Caco-2 (cell line): Measurements from ENCODE around the gene SLC9A7. TPM values are rescaled to one million over a fixed set of nuclear protein-coding genes. Genes with fewer than 3 reads are reported as not detected.

ENCODE experiments used
- BruUV-seq: library from RNA; stranded (reverse); fragments of 400-500 nt; replicated peaks from 2 replicates; lab custom pipeline; 2021; lab: Mats Ljungman, UMichigan
- CTCF ChIA-PET: fragments of 300-600 bp; sonication (Branson Sonifier 250); formaldehyde crosslinking; loops from one replicate; lab custom pipeline; 2022; ENCODE audit warnings: antibody characterized with exemption; lab: Charles Lee
- POLR2A ChIA-PET: fragments of 300-600 bp; sonication (Branson Sonifier 250); formaldehyde crosslinking; loops from one replicate; lab custom pipeline; 2022; ENCODE audit warnings: antibody characterized with exemption; lab: Charles Lee
- DNase-seq, 2 experiments: peaks; one replicate each; pipeline versions ENCODE4 v3.0.0 to v3.0.0-alpha.2; 2020 to 2022
- H3K27me3 ChIP-seq: replicated peaks from 2 replicates; pipeline ENCODE4 v1.6.0; 2011; ENCODE audit warnings: low read length; ENCODE audit not compliant: control insufficient read depth, insufficient read depth
- H3K36me3 ChIP-seq: 2 replicates; pipeline ENCODE4 v1.5.1; 2011; ENCODE audit warnings: low read length; ENCODE audit not compliant: control insufficient read depth, insufficient read depth
- H3K4me1 ChIP-seq: fragments of 250-450 bp; sonication (Bioruptor Pico); 2 replicates; pipeline ENCODE4 v1.5.1; 2020; ENCODE audit warnings: mild to moderate bottlenecking
- H3K4me3 ChIP-seq: 2 replicates; pipeline ENCODE4 v1.5.1; 2011; ENCODE audit warnings: low read depth, mild to moderate bottlenecking, control low read depth, low read length
- H3K9me3 ChIP-seq: fragments of 250-450 bp; sonication (Bioruptor Pico); 2 replicates; pipeline ENCODE4 v1.5.1; 2020; ENCODE audit warnings: mild to moderate bottlenecking, moderate library complexity
- H3K27ac Mint-ChIP-seq: one replicate; pipeline ENCODE4 v1.8.0; 2022; ENCODE audit warnings: mixed read lengths; ENCODE audit not compliant: unreplicated experiment
- H3K27me3 Mint-ChIP-seq: one replicate; pipeline ENCODE4 v1.8.0; 2022; ENCODE audit warnings: mixed read lengths; ENCODE audit not compliant: insufficient read depth, unreplicated experiment
- H3K36me3 Mint-ChIP-seq: one replicate; pipeline ENCODE4 v1.8.0; 2022; ENCODE audit warnings: mild to moderate bottlenecking, mixed read lengths; ENCODE audit not compliant: insufficient read depth, unreplicated experiment
- H3K4me1 Mint-ChIP-seq: one replicate; pipeline ENCODE4 v1.8.0; 2022; ENCODE audit warnings: low read depth, mixed read lengths; ENCODE audit not compliant: unreplicated experiment
- H3K4me3 Mint-ChIP-seq: one replicate; pipeline ENCODE4 v1.8.0; 2022; ENCODE audit warnings: mild to moderate bottlenecking, moderate library complexity, mixed read lengths; ENCODE audit not compliant: unreplicated experiment
- H3K9me3 Mint-ChIP-seq: one replicate; pipeline ENCODE4 v1.8.0; 2022; ENCODE audit warnings: mixed read lengths; ENCODE audit not compliant: unreplicated experiment
- intact Hi-C: fragments of 100-400 bp; cut with micrococcal nuclease; formaldehyde crosslinking; loops from one replicate; pipeline ENCODE4 v1.10.0; 2022; ENCODE audit not compliant: unreplicated experiment
- total RNA-seq: library from RNA; stranded (reverse); gene quantifications from 2 replicates; pipeline ENCODE4 v1.2.3, GENCODE V29; 2022
- TF ChIP-seq, protein P1 (sequence below), 2 experiments: fragments of 200-600 bp in 1 of 2; IDR thresholded peaks; 1 replicate in 1 of 2; 2 replicates in 1 of 2; pipeline versions ENCODE4 v1.5.1 to v1.8.0; 2011 to 2022; ENCODE audit warnings: antibody characterized with exemption in 1 of 2, control low read depth in 1 of 2, inconsistent platforms in 1 of 2, low read depth in 1 of 2, low read length in 1 of 2, mild to moderate bottlenecking in 1 of 2, moderate library complexity in 1 of 2; ENCODE audit not compliant: insufficient read depth in 1 of 2, severe bottlenecking in 1 of 2, unreplicated experiment in 1 of 2

Gene SLC9A7
- total RNA-seq, 1 experiment from 2014 or later: 20.1 TPM

- no peaks in the 10 kb centered on the region for H3K36me3 Mint-ChIP-seq
- DNase-seq: peak; percentile 74 to 80
- no peaks in the 10 kb centered on the region for H3K36me3 ChIP-seq
- POLR2A ChIA-PET: no interaction called here
- H3K27me3 ChIP-seq: no peaks in the 10 kb centered on the region
- no peak overlapping the region for H3K27ac Mint-ChIP-seq
- TF ChIP-seq, protein P1, sequence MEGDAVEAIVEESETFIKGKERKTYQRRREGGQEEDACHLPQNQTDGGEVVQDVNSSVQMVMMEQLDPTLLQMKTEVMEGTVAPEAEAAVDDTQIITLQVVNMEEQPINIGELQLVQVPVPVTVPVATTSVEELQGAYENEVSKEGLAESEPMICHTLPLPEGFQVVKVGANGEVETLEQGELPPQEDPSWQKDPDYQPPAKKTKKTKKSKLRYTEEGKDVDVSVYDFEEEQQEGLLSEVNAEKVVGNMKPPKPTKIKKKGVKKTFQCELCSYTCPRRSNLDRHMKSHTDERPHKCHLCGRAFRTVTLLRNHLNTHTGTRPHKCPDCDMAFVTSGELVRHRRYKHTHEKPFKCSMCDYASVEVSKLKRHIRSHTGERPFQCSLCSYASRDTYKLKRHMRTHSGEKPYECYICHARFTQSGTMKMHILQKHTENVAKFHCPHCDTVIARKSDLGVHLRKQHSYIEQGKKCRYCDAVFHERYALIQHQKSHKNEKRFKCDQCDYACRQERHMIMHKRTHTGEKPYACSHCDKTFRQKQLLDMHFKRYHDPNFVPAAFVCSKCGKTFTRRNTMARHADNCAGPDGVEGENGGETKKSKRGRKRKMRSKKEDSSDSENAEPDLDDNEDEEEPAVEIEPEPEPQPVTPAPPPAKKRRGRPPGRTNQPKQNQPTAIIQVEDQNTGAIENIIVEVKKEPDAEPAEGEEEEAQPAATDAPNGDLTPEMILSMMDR (IDR thresholded peaks at IDR 0.05; ENCODE audit: insufficient read depth in 1 of 2, low read depth in 1 of 2, low read length in 1 of 2, severe bottlenecking in 1 of 2, unreplicated experiment in 1 of 2): peak; percentile 49 to 69
- no peak overlapping the region for H3K4me3 ChIP-seq
- no peak overlapping the region for H3K4me3 Mint-ChIP-seq
- H3K4me1 Mint-ChIP-seq: peaks cover 21% of the 10 kb centered on the region
- H3K9me3 Mint-ChIP-seq: no peaks in the 10 kb centered on the region
- no peaks in the 10 kb centered on the region for H3K27me3 Mint-ChIP-seq
- H3K4me1 ChIP-seq: peaks cover 10% of the 10 kb centered on the region; the same call in 1 of the 2 replicates
- no TSS peak for BruUV-seq
- intact Hi-C loops: loop anchor here (1.0 to 2.0 kb wide), 3 partner anchors 18 to 143 kb away; partner anchors contain the start of gene SLC9A7
- CTCF ChIA-PET: interaction anchor here (0.6 to 1.8 kb wide), 4 partner anchors 14 to 38 kb away, joined by 3 to 15 read pairs (median 6); partner anchors contain the start of gene SLC9A7
- H3K9me3 ChIP-seq: no peaks in the 10 kb centered on the region
Observed at GRCh38 chrX:46796574-46797191, 37.8 kb upstream of the SLC9A7 start.

DNA sequence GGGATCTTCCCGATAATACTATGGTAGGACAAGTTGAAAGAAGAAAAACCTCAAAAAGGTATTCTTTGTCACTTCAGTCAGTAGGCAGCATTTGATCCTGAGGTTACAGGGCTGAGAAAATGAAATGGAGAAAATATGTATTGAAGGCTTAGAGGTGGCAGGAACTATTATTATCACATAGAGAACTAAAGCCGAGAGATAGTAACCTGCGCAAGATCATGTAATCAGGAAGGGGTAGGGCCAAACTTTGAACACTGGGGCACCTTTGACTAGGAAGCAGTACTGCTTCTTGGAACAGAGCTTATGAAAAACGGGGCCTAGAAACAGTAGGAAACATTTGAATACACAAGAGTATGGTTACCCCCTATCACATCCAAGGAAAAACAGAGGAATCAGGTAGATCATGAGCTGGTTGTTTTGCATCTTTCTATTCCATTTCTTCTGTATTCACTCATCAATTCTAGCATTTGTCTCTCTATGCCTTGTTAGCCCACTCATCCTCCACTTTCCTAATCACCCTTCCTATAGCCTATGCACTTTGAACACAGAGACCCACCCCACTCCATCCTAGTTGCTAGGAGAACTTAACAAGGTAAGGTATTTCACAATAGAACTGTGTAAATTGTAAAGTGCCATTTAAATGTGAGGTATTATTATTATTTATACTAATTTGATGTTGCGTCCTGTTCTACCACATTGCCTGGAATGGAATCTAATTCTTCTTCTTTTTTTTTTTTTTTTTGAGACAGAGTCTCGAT is 34.6 kb upstream of the SLC9A7 start:
- ChIA-PET POLR2A (no interaction called here), CTCF (no interaction called here)
- Histone ChIP-seq H3K27me3 (no peaks in the 10 kb centered on the region), H3K36me3 (no peaks in the 10 kb centered on the region), H3K4me1 (peaks cover 12% of the 10 kb centered on the region; the same call in 1 of the 2 replicates), H3K4me3 (no peak overlapping the region), H3K9me3 (no peaks in the 10 kb centered on the region)
- no peaks in the 10 kb centered on the region for H3K36me3 Mint-ChIP-seq
- no peak for DNase-seq
- H3K27ac Mint-ChIP-seq: no peak overlapping the region
- intact Hi-C loops: no loop called here
- no peaks in the 10 kb centered on the region for H3K27me3 Mint-ChIP-seq
- no TSS peak for BruUV-seq
- H3K4me1 Mint-ChIP-seq: peaks cover 16% of the 10 kb centered on the region
- no peaks in the 10 kb centered on the region for H3K9me3 Mint-ChIP-seq
- TF ChIP-seq, protein P1 (IDR thresholded peaks at IDR 0.05; ENCODE audit: insufficient read depth in 1 of 2, low read depth in 1 of 2, low read length in 1 of 2, severe bottlenecking in 1 of 2, unreplicated experiment in 1 of 2): no peak
- H3K4me3 Mint-ChIP-seq: no peak overlapping the region

- no peaks in the 10 kb centered on the region for H3K36me3 ChIP-seq
- BruUV-seq: no TSS peak
- Mint-ChIP-seq H3K36me3 (no peaks in the 10 kb centered on the region), H3K9me3 (peaks cover 5% of the 10 kb centered on the region), H3K27me3 (no peaks in the 10 kb centered on the region), H3K4me1 (peaks cover 16% of the 10 kb centered on the region), H3K4me3 (no peak overlapping the region), H3K27ac (no peak overlapping the region)
- intact Hi-C loops: no loop called here
- ChIA-PET CTCF (no interaction called here), POLR2A (no interaction called here)
- no peaks in the 10 kb centered on the region for H3K27me3 ChIP-seq
- H3K4me3 ChIP-seq: no peak overlapping the region
- no peaks in the 10 kb centered on the region for H3K9me3 ChIP-seq
- H3K4me1 ChIP-seq: peaks cover 12% of the 10 kb centered on the region; the same call in 1 of the 2 replicates
- no peak for DNase-seq
- TF ChIP-seq, protein P1 (IDR thresholded peaks at IDR 0.05; ENCODE audit: insufficient read depth in 1 of 2, low read depth in 1 of 2, low read length in 1 of 2, severe bottlenecking in 1 of 2, unreplicated experiment in 1 of 2): no peak
Observed at GRCh38 chrX:46792810-46793188, 33.9 kb upstream of the SLC9A7 start.
